ENCODE data around the gene DCTN2.
"Not testable (repeated sequence)": the region's sequence is repeated elsewhere in the genome, so short reads cannot be mapped to it uniquely, and the experiment has no call there.

DNA sequence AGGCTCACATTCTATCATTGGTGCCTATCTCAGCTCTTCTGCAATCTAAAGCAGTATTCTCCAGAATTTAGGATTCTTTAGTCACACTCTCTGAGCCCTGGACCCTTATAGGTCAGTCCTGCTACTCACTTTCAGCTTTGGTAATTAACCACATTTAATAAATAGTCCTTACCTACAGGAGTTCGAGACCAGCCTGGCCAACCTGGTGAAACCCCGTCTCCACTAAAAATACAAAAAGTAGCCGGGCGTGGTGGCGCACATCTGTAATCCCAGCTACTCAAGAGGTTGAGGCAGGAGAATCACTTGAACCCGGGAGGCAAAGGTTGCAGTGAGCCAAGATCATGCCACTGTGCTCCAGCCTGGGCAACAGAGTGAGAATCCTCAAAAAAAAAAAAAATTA lies 33.3 kb downstream of the DCTN2 start:
- TF ChIP-seq, protein P1, sequence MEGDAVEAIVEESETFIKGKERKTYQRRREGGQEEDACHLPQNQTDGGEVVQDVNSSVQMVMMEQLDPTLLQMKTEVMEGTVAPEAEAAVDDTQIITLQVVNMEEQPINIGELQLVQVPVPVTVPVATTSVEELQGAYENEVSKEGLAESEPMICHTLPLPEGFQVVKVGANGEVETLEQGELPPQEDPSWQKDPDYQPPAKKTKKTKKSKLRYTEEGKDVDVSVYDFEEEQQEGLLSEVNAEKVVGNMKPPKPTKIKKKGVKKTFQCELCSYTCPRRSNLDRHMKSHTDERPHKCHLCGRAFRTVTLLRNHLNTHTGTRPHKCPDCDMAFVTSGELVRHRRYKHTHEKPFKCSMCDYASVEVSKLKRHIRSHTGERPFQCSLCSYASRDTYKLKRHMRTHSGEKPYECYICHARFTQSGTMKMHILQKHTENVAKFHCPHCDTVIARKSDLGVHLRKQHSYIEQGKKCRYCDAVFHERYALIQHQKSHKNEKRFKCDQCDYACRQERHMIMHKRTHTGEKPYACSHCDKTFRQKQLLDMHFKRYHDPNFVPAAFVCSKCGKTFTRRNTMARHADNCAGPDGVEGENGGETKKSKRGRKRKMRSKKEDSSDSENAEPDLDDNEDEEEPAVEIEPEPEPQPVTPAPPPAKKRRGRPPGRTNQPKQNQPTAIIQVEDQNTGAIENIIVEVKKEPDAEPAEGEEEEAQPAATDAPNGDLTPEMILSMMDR (optimal IDR thresholded peaks at IDR 0.05 in 1 of 3, IDR thresholded peaks at IDR 0.05 in 1 of 3, conservative IDR thresholded peaks at IDR 0.05 in 1 of 3; ENCODE audit: extremely low read depth in 1 of 3, insufficient read depth in 2 of 3, low read length in 3 of 3) = not testable (repeated sequence)
- not testable (repeated sequence) for TF ChIP-seq EZH2 (IDR thresholded peaks at IDR 0.05; ENCODE audit: low read length)
